RWPE2 (cell line): ENCODE results near the gene KRT6A.

Experiments
- ATAC-seq: fragments of 200-7000 bp; cut with Tn5 transposase; 3 replicates; pipeline ENCODE4 v1.9.1; 2021; ENCODE audit warnings: low read depth
- DNase-seq: peaks from one replicate; pipeline ENCODE4 v3.0.0-alpha.2; 2020; ENCODE audit warnings: low spot score
- H3K27ac ChIP-seq: fragments of 450-650 bp; 2 replicates; pipeline ENCODE4 v1.5.1; 2017; ENCODE audit warnings: mild to moderate bottlenecking; ENCODE audit not compliant: poor library complexity, severe bottlenecking
- H3K27me3 ChIP-seq: fragments of 250-450 bp; sonication (Bioruptor Pico); 2 replicates; pipeline ENCODE4 v1.5.1; 2021; ENCODE audit warnings: mild to moderate bottlenecking, moderate library complexity; ENCODE audit not compliant: insufficient read depth, poor library complexity, severe bottlenecking
- H3K36me3 ChIP-seq: fragments of 250-450 bp; sonication (Bioruptor Pico); 2 replicates; pipeline ENCODE4 v1.5.1; 2020; ENCODE audit warnings: low read depth, mild to moderate bottlenecking, moderate library complexity
- H3K4me1 ChIP-seq: fragments of 250-450 bp; sonication (Bioruptor Pico); 2 replicates; pipeline ENCODE4 v1.5.1; 2021; ENCODE audit warnings: mild to moderate bottlenecking, moderate library complexity; ENCODE audit not compliant: insufficient read depth, poor library complexity, severe bottlenecking
- H3K4me3 ChIP-seq: fragments of 250-450 bp; sonication (Bioruptor Pico); 2 replicates; pipeline ENCODE4 v1.5.1; 2021; ENCODE audit warnings: mild to moderate bottlenecking, moderate library complexity; ENCODE audit not compliant: severe bottlenecking
- H3K9me3 ChIP-seq: fragments of 250-450 bp; sonication (Bioruptor Pico); 2 replicates; pipeline ENCODE4 v1.5.1; 2021; ENCODE audit warnings: mild to moderate bottlenecking, moderate library complexity; ENCODE audit not compliant: severe bottlenecking
- TF ChIP-seq, protein P1 (sequence below): fragments of 450-650 bp; IDR thresholded peaks from one replicate; pipeline ENCODE4 v1.5.1; 2017; ENCODE audit warnings: mild to moderate bottlenecking, moderate library complexity; ENCODE audit not compliant: poor library complexity, severe bottlenecking

Gene KRT6A

DNA sequence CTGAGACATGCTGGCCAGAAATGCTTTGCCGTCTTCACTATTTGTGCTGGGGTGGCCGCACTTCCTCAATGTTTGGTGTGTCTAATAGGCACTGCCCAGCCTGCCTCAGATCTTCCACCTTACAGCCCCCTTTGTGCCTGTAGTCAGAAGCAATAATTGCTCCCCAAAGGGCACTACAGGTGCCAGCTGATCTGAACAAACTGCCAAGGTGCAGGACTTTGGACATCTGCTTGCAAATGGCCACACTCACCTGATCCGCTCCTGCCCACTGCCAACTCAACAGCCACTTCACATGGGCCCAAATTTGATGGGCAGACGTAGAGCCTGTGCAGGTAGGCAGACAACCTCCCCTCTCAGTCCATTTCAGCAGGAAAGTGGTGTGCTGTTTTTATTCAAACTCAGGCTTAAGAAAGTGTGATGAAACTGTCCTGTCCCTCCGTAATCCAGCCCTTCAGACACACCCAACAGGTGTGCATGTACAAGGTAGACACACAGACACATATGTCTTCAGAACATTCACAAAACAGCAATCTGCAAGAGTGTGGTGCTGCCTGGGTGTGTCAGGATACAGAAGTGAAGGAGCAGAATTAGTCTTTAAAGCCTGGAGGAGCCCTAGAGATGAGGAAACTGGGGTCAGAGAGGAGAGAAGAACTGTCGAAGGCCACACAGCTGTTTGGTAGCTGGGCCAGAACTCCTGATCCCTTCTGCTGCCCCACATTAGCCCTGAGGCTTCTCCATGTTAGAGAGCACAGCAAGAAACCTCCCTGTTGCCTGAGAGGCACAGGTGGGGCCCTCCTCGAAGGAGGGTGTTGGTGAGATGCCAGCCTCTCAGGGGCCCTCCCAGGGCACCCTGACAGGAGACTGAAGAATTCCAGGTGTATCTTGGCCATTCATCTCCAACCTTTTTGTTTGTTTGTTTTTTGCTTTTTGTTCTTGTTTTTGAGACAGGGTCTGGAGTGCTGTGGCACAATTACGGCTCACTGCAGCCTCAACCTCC lies 54.5 kb downstream of the KRT6A start:
- H3K9me3 ChIP-seq, result no peaks in the 10 kb centered on the region
- no peaks in the 10 kb centered on the region for H3K36me3 ChIP-seq
- peak overlapping the region; percentile 99 for H3K27ac ChIP-seq
- H3K27me3 ChIP-seq, result no peaks in the 10 kb centered on the region
- peaks cover 77% of the 10 kb centered on the region for H3K4me1 ChIP-seq
- ATAC-seq (no peak), DNase-seq (no peak)
- no peak overlapping the region for H3K4me3 ChIP-seq
- TF ChIP-seq, protein P1, sequence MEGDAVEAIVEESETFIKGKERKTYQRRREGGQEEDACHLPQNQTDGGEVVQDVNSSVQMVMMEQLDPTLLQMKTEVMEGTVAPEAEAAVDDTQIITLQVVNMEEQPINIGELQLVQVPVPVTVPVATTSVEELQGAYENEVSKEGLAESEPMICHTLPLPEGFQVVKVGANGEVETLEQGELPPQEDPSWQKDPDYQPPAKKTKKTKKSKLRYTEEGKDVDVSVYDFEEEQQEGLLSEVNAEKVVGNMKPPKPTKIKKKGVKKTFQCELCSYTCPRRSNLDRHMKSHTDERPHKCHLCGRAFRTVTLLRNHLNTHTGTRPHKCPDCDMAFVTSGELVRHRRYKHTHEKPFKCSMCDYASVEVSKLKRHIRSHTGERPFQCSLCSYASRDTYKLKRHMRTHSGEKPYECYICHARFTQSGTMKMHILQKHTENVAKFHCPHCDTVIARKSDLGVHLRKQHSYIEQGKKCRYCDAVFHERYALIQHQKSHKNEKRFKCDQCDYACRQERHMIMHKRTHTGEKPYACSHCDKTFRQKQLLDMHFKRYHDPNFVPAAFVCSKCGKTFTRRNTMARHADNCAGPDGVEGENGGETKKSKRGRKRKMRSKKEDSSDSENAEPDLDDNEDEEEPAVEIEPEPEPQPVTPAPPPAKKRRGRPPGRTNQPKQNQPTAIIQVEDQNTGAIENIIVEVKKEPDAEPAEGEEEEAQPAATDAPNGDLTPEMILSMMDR, result no peak

GRCh38 chr12:52437508-52437907 lies 55.5 kb downstream of the KRT6A start:
- H3K9me3 ChIP-seq, result no peaks in the 10 kb centered on the region
- no peak overlapping the region for H3K4me3 ChIP-seq
- no peaks in the 10 kb centered on the region for H3K27me3 ChIP-seq
- ATAC-seq (no peak), DNase-seq (no peak)
- H3K4me1 ChIP-seq, result peaks cover 70% of the 10 kb centered on the region
- TF ChIP-seq, protein P1, result no peak
- H3K36me3 ChIP-seq, result no peaks in the 10 kb centered on the region
- H3K27ac ChIP-seq, result peak overlapping the region; percentile 99
